SK-N-SH (cell line): Measurements from ENCODE around the gene GRK1. TPM values are rescaled to one million over a fixed set of nuclear protein-coding genes. Genes with fewer than 3 reads are reported as not detected.

Experiments
- CTCF ChIA-PET: fragments of 300-600, 350-600 bp; formaldehyde crosslinking; extraction: SDS; loops from one replicate; lab custom pipeline; 2021; lab: Yijun Ruan, JAX
- POLR2A ChIA-PET: fragments of 350-600 bp; sonication (Branson Sonifier 250); formaldehyde crosslinking; extraction: SDS; loops from one replicate; lab custom pipeline; 2020; ENCODE audit warnings: antibody characterized with exemption, inconsistent platforms; lab: Yijun Ruan, JAX
- DNase-seq: peaks from one replicate; pipeline ENCODE4 v3.0.0; 2012
- H2AFZ ChIP-seq: fragments of 200-600 bp; sonication (generic); 2 replicates; pipeline ENCODE4 v1.8.1; 2016; ENCODE audit warnings: antibody characterized with exemption, mild to moderate bottlenecking, low read depth
- H3F3A ChIP-seq: fragments of 200-600 bp; sonication (generic); replicated peaks from 2 replicates; pipeline ENCODE3; 2016; ENCODE audit warnings: antibody characterized with exemption, mild to moderate bottlenecking; ENCODE audit not compliant: insufficient read depth
- H3K27ac ChIP-seq, 2 experiments: fragments of 200-500 bp in 1 of 2; fragments of 200-600 bp in 1 of 2; sonication (Bioruptor generic) in 1 of 2; sonication (generic), shearing (Covaris generic) in 1 of 2; 2 replicates each; pipeline versions ENCODE4 v1.5.1 to v1.6.1; 2014 to 2016; ENCODE audit warnings: low read depth in 2 of 2, inconsistent platforms in 1 of 2, low read length in 1 of 2, mild to moderate bottlenecking in 1 of 2, mixed read lengths in 1 of 2
- H3K27me3 ChIP-seq: fragments of 200-600 bp; sonication (generic), shearing (Covaris generic); 2 replicates; pipeline ENCODE4 v1.6.1; 2016; ENCODE audit warnings: mixed run types; ENCODE audit not compliant: insufficient read depth
- H3K36me3 ChIP-seq, 2 experiments: fragments of 200-500 bp in 1 of 2; fragments of 200-600 bp in 1 of 2; sonication (Bioruptor generic) in 1 of 2; sonication (generic) in 1 of 2; replicated peaks in 1 of 2; 2 replicates each; pipeline versions ENCODE3 to v1.5.1; 2014 to 2016; ENCODE audit warnings: low read length in 1 of 2, mild to moderate bottlenecking in 1 of 2; ENCODE audit not compliant: insufficient read depth in 2 of 2, control insufficient read depth in 1 of 2
- H3K4me1 ChIP-seq, 2 experiments: fragments of 200-500 bp in 1 of 2; fragments of 200-600 bp in 1 of 2; sonication (Bioruptor generic) in 1 of 2; sonication (generic), shearing (Covaris generic) in 1 of 2; 2 replicates each; pipeline versions ENCODE4 v1.5.1 to v1.6.1; 2014 to 2016; ENCODE audit warnings: low read depth in 1 of 2, low read length in 1 of 2, mixed run types in 1 of 2; ENCODE audit not compliant: insufficient read depth in 2 of 2, control insufficient read depth in 1 of 2
- H3K4me2 ChIP-seq: fragments of 200-600 bp; sonication (generic), shearing (Covaris generic); 2 replicates; pipeline ENCODE4 v1.6.1; 2017; ENCODE audit warnings: mixed run types
- H3K4me3 ChIP-seq, 2 experiments: fragments of 200-500 bp in 1 of 2; fragments of 200-600 bp in 1 of 2; sonication (Bioruptor generic) in 1 of 2; sonication (generic), shearing (Covaris generic) in 1 of 2; 2 replicates each; pipeline versions ENCODE4 v1.5.1 to v1.8.1; 2014 to 2016; ENCODE audit warnings: low read depth in 2 of 2, inconsistent platforms in 1 of 2, low read length in 1 of 2, mild to moderate bottlenecking in 1 of 2, mixed read lengths in 1 of 2, moderate library complexity in 1 of 2
- H3K79me2 ChIP-seq: fragments of 200-600 bp; sonication (generic); 2 replicates; pipeline ENCODE4 v1.8.1; 2017; ENCODE audit warnings: mild to moderate bottlenecking; ENCODE audit not compliant: insufficient read depth
- H3K9ac ChIP-seq: fragments of 200-600 bp; sonication (generic); 2 replicates; pipeline ENCODE4 v1.6.1; 2017; ENCODE audit warnings: mixed run types
- H3K9me2 ChIP-seq: fragments of 200-600 bp; sonication (generic); 2 replicates; pipeline ENCODE4 v1.6.1; 2017; ENCODE audit warnings: mixed run types
- H3K9me3 ChIP-seq: fragments of 200-600 bp; sonication (generic); 2 replicates; pipeline ENCODE4 v1.6.1; 2017; ENCODE audit warnings: mixed run types, mild to moderate bottlenecking, moderate library complexity
- H4K20me1 ChIP-seq: fragments of 200-600 bp; sonication (generic); 2 replicates; pipeline ENCODE4 v1.6.1; 2017; ENCODE audit warnings: mild to moderate bottlenecking, mixed run types; ENCODE audit not compliant: insufficient read depth
- CHD2 ChIP-seq: fragments of 150-350 bp; IDR thresholded peaks from 2 replicates; pipeline ENCODE4 v1.6.1; 2018; ENCODE audit warnings: low read length; ENCODE audit not compliant: partially characterized antibody
- FOXJ3 ChIP-seq: sonication (generic); formaldehyde crosslinking; IDR thresholded peaks from 2 replicates; pipeline ENCODE4 v1.5.1; 2020; ENCODE audit warnings: mild to moderate bottlenecking, missing genetic modification reagents
- IRF3 ChIP-seq: fragments of 150-350 bp; IDR thresholded peaks from 2 replicates; pipeline ENCODE4 v1.6.1; 2016; ENCODE audit warnings: mild to moderate bottlenecking, low read depth, low read length
- JUND ChIP-seq: IDR thresholded peaks from 2 replicates; pipeline ENCODE4 v1.4.0; 2012
- MXI1 ChIP-seq: IDR thresholded peaks from 2 replicates; pipeline ENCODE4 v1.6.1; 2012; ENCODE audit warnings: mild to moderate bottlenecking, low read depth, low read length, improper control_type of control experiment
- NFIC ChIP-seq: IDR thresholded peaks from 2 replicates; pipeline ENCODE4 v1.4.0; 2012; ENCODE audit warnings: borderline replicate concordance
- NRF1 ChIP-seq: IDR thresholded peaks from 2 replicates; pipeline ENCODE4 v1.6.1; 2012; ENCODE audit warnings: low read depth, mild to moderate bottlenecking, low read length
- PBX3 ChIP-seq: IDR thresholded peaks from 2 replicates; pipeline ENCODE4; 2012
- POLR2AphosphoS5 ChIP-seq: IDR thresholded peaks from 2 replicates; pipeline ENCODE4 v1.6.1; 2012; ENCODE audit warnings: low read depth, low read length
- RAD21 ChIP-seq: IDR thresholded peaks from 2 replicates; pipeline ENCODE4 v1.6.1; 2012; ENCODE audit warnings: mild to moderate bottlenecking, low read length
- RFX5 ChIP-seq: IDR thresholded peaks from 2 replicates; pipeline ENCODE4 v1.6.1; 2012; ENCODE audit warnings: mild to moderate bottlenecking, improper control_type of control experiment, low read length
- RXRA ChIP-seq: IDR thresholded peaks from 2 replicates; pipeline ENCODE4 v1.4.0; 2012; ENCODE audit warnings: low read depth, mild to moderate bottlenecking, borderline replicate concordance
- SIN3A ChIP-seq: IDR thresholded peaks from 2 replicates; pipeline ENCODE4 v1.6.1; 2012; ENCODE audit warnings: low read depth, mild to moderate bottlenecking, low read length, moderate library complexity, borderline replicate concordance
- SMC3 ChIP-seq: IDR thresholded peaks from 2 replicates; pipeline ENCODE4 v1.6.1; 2012; ENCODE audit warnings: low read depth, low read length, improper control_type of control experiment
- USF1 ChIP-seq: IDR thresholded peaks from 2 replicates; pipeline ENCODE4 v1.4.0; 2012; ENCODE audit warnings: low read depth, borderline replicate concordance
- WGBS: methylation state at CpG from one replicate; pipeline ENCODE4 v1.1.6; 2017; ENCODE audit warnings: low lambda C conversion rate; 5-methylcytosine and 5-hydroxymethylcytosine counted together
- polyA plus RNA-seq, 3 experiments: library from polyadenylated mRNA; depleted of rRNA; stranded (reverse); fragments of >200 nt; gene quantifications; 2 replicates each; pipeline ENCODE4 v1.2.3, GENCODE V29; 2012

The GRK1 gene
- polyA plus RNA-seq, 1 of the 3 experiments (the other 2 are of a cell fraction), result 0.12 TPM

GRCh38 chr13:113661509-113661908, 5.5 kb upstream of the GRK1 start (continued):
- no peak for TF ChIP-seq IRF3
- TF ChIP-seq, all 33 proteins: peak for 0

- Histone ChIP-seq H2AFZ (no peak overlapping the region), H3K9me2 (no peaks in the 10 kb centered on the region), H3K4me2 (no peak overlapping the region), H3F3A (peaks cover 11% of the 10 kb centered on the region), H3K36me3 (no peaks in the 10 kb centered on the region), H3K9me3 (peaks cover 14% of the 10 kb centered on the region; the same call in 1 of the 2 replicates), H4K20me1 (no peaks in the 10 kb centered on the region), H3K27me3 (no peaks in the 10 kb centered on the region), H3K4me1 (no peaks in the 10 kb centered on the region; a peak in 1 of 4 replicates), H3K4me3 (no peak overlapping the region), H3K9ac (no peak overlapping the region), H3K27ac (no peak overlapping the region), H3K79me2 (no peaks in the 10 kb centered on the region)
- no peak for TF ChIP-seq CHD2
- TF ChIP-seq NRF1, result no peak
- TF ChIP-seq FOXJ3 (CRISPR knock-in tag), result no peak
- TF ChIP-seq MXI1, result no peak
- TF ChIP-seq SMC3, result no peak
- TF ChIP-seq POLR2AphosphoS5, result no peak
- TF ChIP-seq JUND, result no peak
- TF ChIP-seq PBX3, result no peak
- no peak for TF ChIP-seq RXRA
- TF ChIP-seq RFX5, result no peak
- TF ChIP-seq SIN3A, result no peak
- no peak for TF ChIP-seq NFIC
- no peak for TF ChIP-seq RAD21
- TF ChIP-seq USF1, result no peak
- POLR2A ChIA-PET, result no interaction called here
- CTCF ChIA-PET, result no interaction called here
- no peak for DNase-seq
- 76% methylated on average over 15 of the region's 15 CpGs for WGBS
Observed at GRCh38 chr13:113663934-113664333, 3.1 kb upstream of the GRK1 start.
